Stimulated activated CD8-positive, alpha-beta memory T cell treated with anti-CD3 and anti-CD28 coated beads, Interleukin-2, amount 100 ng/mL, for 1 hour (primary cell): ENCODE results near the gene ARL14EP.

ENCODE experiments used
- DNase-seq, 2 donors: peaks; one replicate each; pipeline ENCODE4 v3.0.0-alpha.2; 2020; ENCODE audit warnings: low read depth in 2 of 2

ARL14EP gene

GRCh38 chr11:30322826-30323710 is at the start of gene ARL14EP:
ARL14EP (plus strand) TSS chr11:30323104; CDS start chr11:30330949, 7,845 bp downstream.
- DNase-seq = peak; percentile 76 to 80

- DNase-seq = no peak
These were observed 45.7 kb upstream of the ARL14EP start for GRCh38 chr11:30277176-30277575.

DNA sequence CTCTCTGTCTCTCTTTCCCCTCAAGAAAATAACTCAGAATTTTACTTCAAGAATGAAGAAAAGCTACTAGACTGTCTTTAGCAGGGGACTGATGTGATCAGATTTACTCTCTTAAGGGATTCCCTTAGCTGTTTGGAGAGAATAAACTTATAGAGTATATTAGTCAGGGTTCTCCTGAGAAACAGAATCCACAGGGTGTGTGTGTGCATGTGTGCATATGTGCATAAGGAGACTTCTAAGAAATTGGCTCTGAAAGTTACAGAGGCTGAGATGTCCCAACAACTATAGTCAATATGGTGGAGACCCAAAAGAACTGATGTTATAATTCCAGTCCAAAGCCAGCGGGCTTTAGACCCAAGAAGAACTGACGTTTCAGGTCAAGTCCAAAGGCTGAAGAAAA is 43.1 kb upstream of the ARL14EP start:
- DNase-seq = no peak

DNA sequence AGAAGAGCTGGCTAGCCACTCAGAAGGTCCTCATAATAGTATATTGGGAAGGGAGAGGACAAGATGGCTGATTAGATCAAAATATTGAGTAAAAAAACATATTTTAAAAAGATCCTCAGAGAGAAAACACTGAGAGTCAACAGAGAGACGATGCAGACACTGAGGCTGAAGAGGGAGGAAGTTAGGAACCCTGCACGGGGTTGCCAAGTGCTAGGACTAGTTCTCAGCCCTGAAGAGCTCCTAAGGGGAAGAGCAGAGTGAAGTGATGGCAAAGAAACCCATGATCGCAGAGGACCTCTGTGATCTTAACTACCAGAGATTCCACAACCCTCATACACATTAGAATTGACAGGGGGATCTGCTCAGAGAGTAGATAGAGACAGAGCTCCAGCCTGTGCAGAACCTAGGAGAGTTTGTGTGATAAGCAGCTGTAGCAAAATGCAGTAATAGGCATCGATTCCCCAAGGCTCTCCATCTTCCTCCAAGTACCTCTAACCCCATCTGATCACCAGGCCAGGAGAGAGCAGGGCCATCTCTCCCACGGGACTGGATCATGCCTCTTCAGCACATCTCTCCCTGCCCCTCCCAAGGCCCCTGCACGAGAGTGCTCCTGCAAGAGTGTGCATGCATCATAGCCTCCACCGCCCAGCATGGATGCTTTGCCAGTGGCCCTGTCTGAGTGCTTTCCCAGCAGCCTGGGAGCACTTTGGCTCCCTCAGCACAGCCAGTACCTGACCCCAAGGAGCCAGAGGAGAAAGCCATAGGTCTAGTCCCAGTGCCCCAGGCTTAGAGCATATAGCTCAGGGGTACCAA is 41.2 kb upstream of the ARL14EP start:
- DNase-seq = no peak

- no peak for DNase-seq
These were observed 40.6 kb upstream of the ARL14EP start for GRCh38 chr11:30282289-30282631.

- no peak for DNase-seq
These were observed 38.1 kb upstream of the ARL14EP start for GRCh38 chr11:30284836-30285235.

GRCh38 chr11:30285416-30286121 is 37.3 kb upstream of the ARL14EP start:
- DNase-seq = no peak

- no peak for DNase-seq
These were observed 31.6 kb upstream of the ARL14EP start for GRCh38 chr11:30291331-30291730.

DNA sequence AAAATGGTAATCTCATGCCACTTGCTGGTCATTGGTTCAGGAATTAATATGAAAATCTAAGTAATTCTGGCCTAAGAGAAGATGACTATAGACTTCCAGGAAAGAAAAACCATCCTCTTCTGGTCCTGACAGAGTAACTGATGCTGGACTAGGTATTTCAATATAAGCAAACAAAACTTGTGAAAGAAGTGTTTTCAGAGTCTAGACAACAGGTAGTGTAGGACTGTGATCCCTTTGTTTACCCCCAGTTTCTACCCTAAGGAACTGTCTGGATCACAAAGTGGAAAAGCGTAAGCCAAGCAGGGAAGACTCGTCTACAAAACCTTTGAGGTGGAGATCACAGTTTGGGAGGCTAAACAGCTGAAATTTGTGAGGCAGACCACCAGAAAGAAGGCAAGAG is 30.4 kb upstream of the ARL14EP start:
- DNase-seq = no peak

GRCh38 chr11:30295178-30295885 is 27.6 kb upstream of the ARL14EP start:
- DNase-seq = no peak

DNA sequence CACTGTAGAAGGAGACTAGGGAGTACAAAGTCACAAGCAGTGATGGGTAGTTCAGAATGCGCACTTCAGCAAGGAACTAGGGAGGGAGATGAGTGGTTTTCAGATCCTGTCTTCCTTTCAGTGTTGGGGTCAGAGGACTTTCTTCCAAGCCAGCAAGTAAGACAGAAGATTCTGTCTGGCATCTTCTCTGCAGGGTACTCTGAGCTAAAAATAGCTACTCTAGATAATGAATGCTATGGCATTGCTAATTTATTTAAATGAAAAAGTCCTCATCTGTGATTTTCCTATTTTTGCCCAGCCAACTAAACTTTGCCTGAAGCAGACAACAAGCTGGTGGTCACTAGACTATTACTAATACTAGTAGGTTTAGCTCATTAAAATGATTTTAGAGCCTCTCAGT is 18.3 kb upstream of the ARL14EP start:
- DNase-seq = no peak

GRCh38 chr11:30310623-30311022 is 12.3 kb upstream of the ARL14EP start:
- DNase-seq = no peak

DNA sequence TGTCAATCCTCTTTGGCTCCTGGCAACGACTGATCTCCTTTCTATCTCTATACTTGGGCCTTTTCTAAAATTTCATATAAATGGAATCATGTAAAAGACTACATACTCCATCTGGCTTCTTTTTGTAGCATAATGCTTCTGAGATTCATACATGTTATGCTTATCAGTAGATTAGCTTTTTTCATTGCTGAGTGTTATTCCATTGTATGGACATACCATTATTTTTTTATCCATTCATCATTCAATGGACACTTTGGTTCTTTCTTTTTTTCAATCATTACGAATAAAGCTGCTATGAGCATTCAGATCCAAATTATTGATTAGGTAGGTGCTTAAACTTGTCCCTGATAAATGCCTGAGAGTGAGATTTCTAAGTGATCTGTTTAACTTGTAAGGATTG is 11.7 kb upstream of the ARL14EP start:
- DNase-seq = no peak

- DNase-seq = no peak
These were observed 10.7 kb upstream of the ARL14EP start for GRCh38 chr11:30312243-30312642.

- DNase-seq = no peak
These were observed 9.3 kb upstream of the ARL14EP start for GRCh38 chr11:30313580-30313979.

GRCh38 chr11:30314625-30315024 is 8.3 kb upstream of the ARL14EP start:
- DNase-seq = no peak

DNA sequence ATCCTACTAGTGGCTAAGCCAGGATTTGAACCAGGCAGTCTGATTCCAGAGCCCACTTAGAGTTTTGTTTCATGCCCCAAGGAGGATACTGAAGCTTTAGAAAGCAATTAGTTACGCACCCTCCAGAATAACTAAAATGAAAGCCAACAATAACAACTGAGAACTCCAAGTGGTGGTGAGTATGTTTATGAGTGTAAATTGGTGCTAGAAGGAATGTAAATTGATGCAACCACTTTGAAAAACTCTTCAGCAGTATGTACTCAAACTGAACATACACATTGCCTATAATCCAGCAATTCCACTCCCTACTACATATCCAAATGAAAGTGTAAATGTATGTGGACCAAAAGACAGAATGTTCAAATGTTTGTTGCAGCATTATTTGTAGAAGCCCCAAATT is 6.7 kb upstream of the ARL14EP start:
- no peak for DNase-seq

GRCh38 chr11:30317030-30317429 is 5.9 kb upstream of the ARL14EP start:
- no peak for DNase-seq

GRCh38 chr11:30321321-30321720 is 1.6 kb upstream of the ARL14EP start:
- DNase-seq = no peak

DNA sequence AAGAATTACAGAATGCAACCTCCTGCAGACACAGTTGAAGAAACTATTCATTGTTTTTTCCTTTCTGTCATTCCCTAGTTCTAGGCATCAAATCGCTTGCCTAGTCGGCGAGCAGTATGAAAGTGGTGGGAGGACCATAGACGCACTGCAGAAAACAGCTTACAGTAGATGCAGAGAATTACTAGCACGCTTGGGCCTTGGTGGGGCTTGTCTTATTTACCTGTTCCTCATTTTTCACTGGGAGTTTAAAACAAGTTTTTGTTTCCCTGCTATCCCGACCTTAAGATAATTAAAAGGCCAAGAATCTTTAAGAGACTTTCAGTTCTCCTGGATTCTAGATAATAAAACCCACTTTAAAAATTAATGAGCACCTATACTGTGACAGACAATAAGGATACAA is 713 bp upstream of the ARL14EP start:
- DNase-seq = no peak

- no peak for DNase-seq
These were observed 3.3 kb downstream of the ARL14EP start for GRCh38 chr11:30326114-30326778.
